ENCODE measurements around the gene TXLNA. TPM values are rescaled to one million over a fixed set of nuclear protein-coding genes. Genes with fewer than 3 reads are reported as not detected.

TXLNA gene
- total RNA-seq, 1 donor from 2014 or later, result 83.8 TPM

GRCh38 chr1:32247452-32247851 lies 68.0 kb downstream of the TXLNA start:
- Histone ChIP-seq H3K4me1 (peaks cover 0 to 5% of the 10 kb centered on the region in 2 donors), H3K27ac (peak overlapping the region; percentile 62 to 64), H3K36me3 (no peaks in the 10 kb centered on the region), H3K9me3 (no peaks in the 10 kb centered on the region), H3K27me3 (no peaks in the 10 kb centered on the region), H3K4me3 (no peak overlapping the region)
- intact Hi-C loops (cut with DNase I), result no loop called here
- TF ChIP-seq, protein P1, sequence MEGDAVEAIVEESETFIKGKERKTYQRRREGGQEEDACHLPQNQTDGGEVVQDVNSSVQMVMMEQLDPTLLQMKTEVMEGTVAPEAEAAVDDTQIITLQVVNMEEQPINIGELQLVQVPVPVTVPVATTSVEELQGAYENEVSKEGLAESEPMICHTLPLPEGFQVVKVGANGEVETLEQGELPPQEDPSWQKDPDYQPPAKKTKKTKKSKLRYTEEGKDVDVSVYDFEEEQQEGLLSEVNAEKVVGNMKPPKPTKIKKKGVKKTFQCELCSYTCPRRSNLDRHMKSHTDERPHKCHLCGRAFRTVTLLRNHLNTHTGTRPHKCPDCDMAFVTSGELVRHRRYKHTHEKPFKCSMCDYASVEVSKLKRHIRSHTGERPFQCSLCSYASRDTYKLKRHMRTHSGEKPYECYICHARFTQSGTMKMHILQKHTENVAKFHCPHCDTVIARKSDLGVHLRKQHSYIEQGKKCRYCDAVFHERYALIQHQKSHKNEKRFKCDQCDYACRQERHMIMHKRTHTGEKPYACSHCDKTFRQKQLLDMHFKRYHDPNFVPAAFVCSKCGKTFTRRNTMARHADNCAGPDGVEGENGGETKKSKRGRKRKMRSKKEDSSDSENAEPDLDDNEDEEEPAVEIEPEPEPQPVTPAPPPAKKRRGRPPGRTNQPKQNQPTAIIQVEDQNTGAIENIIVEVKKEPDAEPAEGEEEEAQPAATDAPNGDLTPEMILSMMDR (IDR thresholded peaks at IDR 0.05), result no peak
- DNase-seq (ENCODE audit: low spot score in 2 of 2), result no peak

Other genes with a start within 250 kb of the TXLNA start
- gene PTP4A2, start 241.3 kb upstream of the TXLNA start, total RNA-seq, result 174 TPM
- gene KHDRBS1, start 165.8 kb upstream of the TXLNA start, total RNA-seq, result 120 TPM
- gene TMEM39B, start 106.7 kb upstream of the TXLNA start, total RNA-seq, result 2.6 TPM
- 26.1 TPM for gene KPNA6, start 71.6 kb upstream of the TXLNA start, total RNA-seq
- 29.1 TPM for gene CCDC28B, start 20.9 kb downstream of the TXLNA start, total RNA-seq
- gene IQCC, start 26.0 kb downstream of the TXLNA start, total RNA-seq, result not detected
- gene DCDC2B, start 29.4 kb downstream of the TXLNA start, total RNA-seq, result not detected
- 4.0 TPM for gene TMEM234, start 42.7 kb downstream of the TXLNA start, total RNA-seq
- gene EIF3I, start 42.7 kb downstream of the TXLNA start, total RNA-seq, result 234 TPM
- gene FAM167B, start 67.5 kb downstream of the TXLNA start, total RNA-seq, result 26.1 TPM
- gene LCK, start 71.6 kb downstream of the TXLNA start, total RNA-seq, result not detected
- 75.0 TPM for gene HDAC1, start 112.4 kb downstream of the TXLNA start, total RNA-seq
- 21.8 TPM for gene MARCKSL1, start 156.6 kb downstream of the TXLNA start, total RNA-seq
- gene FAM229A, start 182.8 kb downstream of the TXLNA start, total RNA-seq, result 12.2 TPM
- 4.8 TPM for gene TSSK3, start 182.9 kb downstream of the TXLNA start, total RNA-seq
- gene BSDC1, start 214.8 kb downstream of the TXLNA start, total RNA-seq, result 56.1 TPM